ENCODE measurements around the gene BOC.
A peak's percentile ranks its signal among the peaks of the same experiment; 100 is the strongest.

Gene BOC

DNA sequence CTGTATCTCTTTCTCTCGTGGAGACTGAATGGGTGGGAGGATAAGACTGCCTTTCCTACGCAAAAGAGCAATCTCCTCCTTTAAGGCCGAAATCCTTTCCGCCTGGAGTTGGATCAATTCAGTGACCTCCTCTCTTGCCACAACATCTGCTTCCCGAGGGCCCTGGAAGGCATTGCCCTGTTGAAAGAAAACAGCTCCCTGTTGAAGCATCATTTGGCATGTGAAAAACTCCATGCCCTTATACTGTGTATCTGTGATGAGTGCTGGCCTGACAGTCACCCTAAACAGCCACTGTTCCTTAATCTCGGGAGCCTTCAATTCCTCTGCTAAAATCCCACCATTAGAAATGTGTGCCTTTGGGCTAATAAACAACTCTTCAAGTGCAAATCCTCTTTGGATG lies 80.2 kb downstream of the BOC start:
- Mint-ChIP-seq H3K27ac (no peak overlapping the region), H3K9me3 (no peaks in the 10 kb centered on the region), H3K27me3 (no peaks in the 10 kb centered on the region), H3K4me3 (no peak overlapping the region), H3K4me1 (no peaks in the 10 kb centered on the region)
- no peak for ATAC-seq
- no peak for DNase-seq

DNA sequence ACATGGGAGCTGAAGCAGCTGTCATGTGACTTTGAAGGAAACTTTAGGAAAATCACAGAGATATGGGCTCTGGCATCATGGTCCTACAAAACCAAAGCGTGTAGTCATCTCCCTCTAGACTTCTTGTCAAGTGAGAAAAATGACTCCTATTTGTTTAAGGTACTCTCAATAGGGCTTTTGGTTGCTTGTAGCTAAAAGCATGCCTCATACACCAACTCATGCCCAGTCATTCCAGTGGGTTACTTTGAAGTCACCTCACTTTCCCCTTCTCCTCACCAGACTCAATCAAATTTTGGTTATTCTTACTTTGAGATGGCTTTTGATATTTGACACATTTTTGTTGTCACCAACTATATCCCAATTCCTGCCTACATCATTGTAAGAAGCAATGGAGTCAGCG lies 81.6 kb downstream of the BOC start:
- ATAC-seq (no peak), DNase-seq (no peak)
- Mint-ChIP-seq H3K4me1 (no peaks in the 10 kb centered on the region), H3K27ac (no peak overlapping the region), H3K9me3 (no peaks in the 10 kb centered on the region), H3K4me3 (no peak overlapping the region), H3K27me3 (no peaks in the 10 kb centered on the region)

GRCh38 chr3:113293348-113293747 lies 82.0 kb downstream of the BOC start:
- Mint-ChIP-seq H3K27ac (no peak overlapping the region), H3K4me1 (no peaks in the 10 kb centered on the region), H3K27me3 (no peaks in the 10 kb centered on the region), H3K4me3 (no peak overlapping the region), H3K9me3 (no peaks in the 10 kb centered on the region)
- ATAC-seq: no peak
- no peak for DNase-seq

DNA sequence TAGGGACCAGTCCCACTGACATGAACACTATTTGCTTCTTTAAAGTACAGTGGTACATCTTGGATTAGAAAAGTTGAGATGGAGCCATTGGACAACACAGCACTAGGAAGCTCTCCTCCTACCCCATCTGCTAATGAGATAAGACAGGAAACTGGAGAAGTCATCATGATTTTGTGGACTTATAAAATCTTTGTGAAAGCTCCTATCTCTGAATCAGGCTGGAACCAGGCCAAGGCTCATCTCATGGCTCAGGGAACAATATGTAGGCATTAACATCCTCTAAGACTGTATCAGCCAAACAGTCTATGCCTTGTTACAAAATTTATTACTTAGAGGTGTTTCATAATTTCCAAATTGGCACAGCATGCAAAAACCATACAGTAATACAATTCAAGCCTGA lies 84.1 kb downstream of the BOC start:
- Mint-ChIP-seq H3K27ac (no peak overlapping the region), H3K4me1 (no peaks in the 10 kb centered on the region)
- no peak for ATAC-seq

DNA sequence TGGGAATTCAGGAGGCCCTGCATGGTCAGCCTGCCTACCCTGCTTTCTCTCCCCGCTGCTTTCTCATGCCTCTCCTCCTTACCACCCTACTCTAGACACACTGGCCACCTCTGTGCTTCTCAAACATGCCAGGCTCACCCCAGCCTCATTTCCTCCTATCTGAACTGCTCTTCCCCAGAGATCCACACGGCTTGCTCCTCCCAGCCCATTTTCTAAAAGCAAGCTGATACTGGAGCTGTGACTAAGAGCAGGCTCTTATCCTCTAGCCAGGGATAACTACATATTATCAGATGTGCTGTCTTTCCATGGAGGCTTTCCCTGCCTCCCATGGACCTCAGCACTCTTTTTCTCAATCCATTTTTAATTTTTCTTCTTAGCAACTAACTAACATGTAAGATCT lies 85.9 kb downstream of the BOC start:
- H3K4me1 Mint-ChIP-seq: no peaks in the 10 kb centered on the region
- peak overlapping the region in 1 of 2 donors; percentile 23 for H3K27ac Mint-ChIP-seq
- DNase-seq (no peak), ATAC-seq (no peak)
- no peak overlapping the region for H3K4me3 Mint-ChIP-seq
- no peaks in the 10 kb centered on the region for H3K27me3 Mint-ChIP-seq
- no peaks in the 10 kb centered on the region for H3K9me3 Mint-ChIP-seq

More for the DNA sequence above, 84.1 kb downstream of the BOC start:
- no peaks in the 10 kb centered on the region for H3K27me3 Mint-ChIP-seq
- no peaks in the 10 kb centered on the region for H3K9me3 Mint-ChIP-seq
- no peak overlapping the region for H3K4me3 Mint-ChIP-seq
- no peak for DNase-seq

GRCh38 chr3:113297841-113298240 lies 86.5 kb downstream of the BOC start:
- Mint-ChIP-seq H3K4me1 (no peaks in the 10 kb centered on the region), H3K27ac (no peak overlapping the region), H3K4me3 (no peak overlapping the region), H3K27me3 (no peaks in the 10 kb centered on the region), H3K9me3 (no peaks in the 10 kb centered on the region)
- ATAC-seq (no peak), DNase-seq (no peak)

DNA sequence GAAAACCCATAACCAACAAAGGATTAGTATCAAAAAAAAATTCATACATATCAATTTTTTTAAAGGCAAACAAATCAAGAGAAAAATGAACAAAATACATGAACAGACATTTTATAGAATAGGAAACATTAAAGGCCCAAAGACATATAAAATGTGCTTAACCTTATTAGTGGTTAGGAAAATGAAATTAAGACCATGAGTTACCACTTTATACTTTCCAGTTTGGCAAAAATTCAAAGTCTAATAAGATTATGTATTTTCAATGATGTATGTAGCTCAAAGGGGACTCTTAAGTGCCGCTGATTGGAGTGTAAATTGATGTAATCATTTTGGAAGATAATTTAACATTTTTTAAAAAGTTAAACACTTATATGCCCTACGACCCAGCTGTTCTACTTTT lies 89.2 kb downstream of the BOC start:
- no peaks in the 10 kb centered on the region for H3K4me1 Mint-ChIP-seq
- no peaks in the 10 kb centered on the region for H3K27me3 Mint-ChIP-seq
- H3K9me3 Mint-ChIP-seq: no peaks in the 10 kb centered on the region
- H3K27ac Mint-ChIP-seq: no peak overlapping the region
- ATAC-seq (no peak), DNase-seq (no peak)
- no peak overlapping the region for H3K4me3 Mint-ChIP-seq

- Mint-ChIP-seq H3K27ac (no peak overlapping the region), H3K9me3 (no peaks in the 10 kb centered on the region), H3K27me3 (no peaks in the 10 kb centered on the region), H3K4me3 (no peak overlapping the region), H3K4me1 (no peaks in the 10 kb centered on the region)
- no peak for ATAC-seq
- no peak for DNase-seq
Observed at GRCh38 chr3:113304102-113304501, 92.7 kb downstream of the BOC start.

DNA sequence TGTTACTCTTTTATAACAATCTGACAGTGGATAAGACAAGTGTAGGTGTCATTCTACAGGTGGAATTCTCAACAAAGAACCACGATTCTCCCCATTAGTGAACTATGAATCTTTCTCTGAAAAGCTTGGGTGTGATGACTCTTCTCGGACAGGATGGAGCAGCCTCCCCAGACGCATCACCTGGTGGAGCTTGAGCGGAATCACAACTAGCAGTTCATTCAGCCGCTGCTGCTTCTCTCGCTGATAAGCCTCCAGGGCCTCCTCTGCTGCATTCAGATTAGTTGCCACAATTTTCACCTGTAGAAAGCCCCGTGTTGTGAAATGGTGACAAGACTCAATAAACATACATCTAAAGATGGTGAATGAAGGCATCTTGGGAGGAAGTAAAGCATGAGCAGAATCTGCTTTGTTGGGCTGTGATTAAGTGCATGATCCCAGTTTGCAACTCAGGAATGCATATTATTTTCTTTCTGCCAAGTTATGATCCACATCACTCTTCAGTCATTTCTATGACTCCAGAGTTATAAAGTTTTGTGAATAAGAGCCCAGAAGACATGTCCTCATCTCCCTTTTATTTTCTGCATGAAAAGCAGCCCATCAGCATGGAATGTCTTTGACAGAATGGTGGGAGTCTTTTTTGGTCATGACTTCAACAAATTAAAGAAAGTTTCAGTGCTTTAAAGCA lies 93.6 kb downstream of the BOC start:
- no peak overlapping the region for H3K27ac Mint-ChIP-seq
- no peak overlapping the region for H3K4me3 Mint-ChIP-seq
- H3K4me1 Mint-ChIP-seq: no peaks in the 10 kb centered on the region
- no peaks in the 10 kb centered on the region for H3K27me3 Mint-ChIP-seq
- DNase-seq (no peak), ATAC-seq (no peak)
- H3K9me3 Mint-ChIP-seq: no peaks in the 10 kb centered on the region

GRCh38 chr3:113310960-113311359 lies 99.6 kb downstream of the BOC start:
- Mint-ChIP-seq H3K4me3 (no peak overlapping the region), H3K4me1 (no peaks in the 10 kb centered on the region), H3K27me3 (no peaks in the 10 kb centered on the region), H3K9me3 (peaks cover 18 to 24% of the 10 kb centered on the region in 2 donors), H3K27ac (no peak overlapping the region)
- ATAC-seq (no peak), DNase-seq (no peak)

DNA sequence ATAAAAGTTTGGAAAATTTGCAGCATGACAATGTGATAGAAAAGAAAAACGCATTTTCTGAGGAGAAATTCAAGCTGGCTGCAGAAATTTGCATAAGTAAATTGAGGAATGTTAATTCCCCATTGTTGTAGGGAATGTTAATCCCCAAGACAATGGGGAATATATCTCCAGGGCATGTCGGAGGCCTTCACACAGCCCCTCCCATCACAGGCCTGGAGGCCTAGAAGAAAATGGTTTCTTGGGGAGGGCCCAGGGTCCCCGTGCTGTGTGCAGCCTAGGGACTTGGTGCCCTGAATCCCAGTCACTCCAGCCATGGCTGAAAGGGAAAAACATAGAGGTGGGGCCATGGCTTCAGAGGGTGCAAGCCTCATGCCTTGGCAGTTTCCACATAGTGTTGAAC lies 101.1 kb downstream of the BOC start:
- DNase-seq: no peak
- Mint-ChIP-seq H3K27me3 (no peaks in the 10 kb centered on the region), H3K9me3 (peaks cover 23 to 36% of the 10 kb centered on the region in 2 donors), H3K4me1 (no peaks in the 10 kb centered on the region), H3K4me3 (no peak overlapping the region), H3K27ac (no peak overlapping the region)
- no peak for ATAC-seq

GRCh38 chr3:113314923-113315322 lies 103.6 kb downstream of the BOC start:
- Mint-ChIP-seq H3K27me3 (no peaks in the 10 kb centered on the region), H3K27ac (no peak overlapping the region), H3K4me3 (no peak overlapping the region), H3K9me3 (peaks cover 23 to 40% of the 10 kb centered on the region in 2 donors), H3K4me1 (no peaks in the 10 kb centered on the region)
- no peak for DNase-seq
- no peak for ATAC-seq

GRCh38 chr3:113329757-113330156 lies 118.4 kb downstream of the BOC start:
- H3K27me3 Mint-ChIP-seq: no peaks in the 10 kb centered on the region
- ATAC-seq (no peak), DNase-seq (no peak)
- no peaks in the 10 kb centered on the region for H3K4me1 Mint-ChIP-seq
- H3K9me3 Mint-ChIP-seq: no peaks in the 10 kb centered on the region
- H3K4me3 Mint-ChIP-seq: no peak overlapping the region
- no peak overlapping the region for H3K27ac Mint-ChIP-seq

- Mint-ChIP-seq H3K4me3 (no peak overlapping the region), H3K27ac (no peak overlapping the region), H3K9me3 (no peaks in the 10 kb centered on the region), H3K4me1 (no peaks in the 10 kb centered on the region), H3K27me3 (no peaks in the 10 kb centered on the region)
- ATAC-seq (no peak), DNase-seq (no peak)
Observed at GRCh38 chr3:113330742-113331141, 119.4 kb downstream of the BOC start.

DNA sequence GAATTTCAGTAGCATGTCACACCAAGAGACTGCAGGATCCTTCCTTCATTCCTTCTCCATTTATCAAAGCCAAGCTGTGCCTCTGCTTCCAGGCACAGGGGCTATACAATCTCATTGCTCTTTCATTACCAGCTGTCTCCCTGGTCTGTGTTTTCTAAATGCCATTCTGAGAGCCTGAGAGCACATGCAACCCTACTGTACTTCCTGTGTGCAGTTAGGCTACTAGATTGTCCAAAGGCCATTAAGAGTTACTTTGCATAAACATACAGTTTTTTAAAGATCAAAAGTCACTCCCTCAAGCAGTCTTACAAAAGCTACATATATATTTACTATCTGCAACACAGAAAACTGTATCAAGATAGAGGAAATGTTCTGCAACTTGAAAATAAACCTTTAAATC lies 119.8 kb downstream of the BOC start:
- ATAC-seq: no peak

More for the DNA sequence above, 119.8 kb downstream of the BOC start:
- no peak for DNase-seq
- no peaks in the 10 kb centered on the region for H3K9me3 Mint-ChIP-seq
- H3K27me3 Mint-ChIP-seq: no peaks in the 10 kb centered on the region
- H3K27ac Mint-ChIP-seq: no peak overlapping the region
- H3K4me1 Mint-ChIP-seq: no peaks in the 10 kb centered on the region
- H3K4me3 Mint-ChIP-seq: no peak overlapping the region
